Measurements from ENCODE around the gene SMKR1. TPM values are rescaled to one million over a fixed set of nuclear protein-coding genes. Genes with fewer than 3 reads are reported as not detected.

The SMKR1 gene
- total RNA-seq, 1 experiment from 2014 or later, result 8.9 TPM

DNA sequence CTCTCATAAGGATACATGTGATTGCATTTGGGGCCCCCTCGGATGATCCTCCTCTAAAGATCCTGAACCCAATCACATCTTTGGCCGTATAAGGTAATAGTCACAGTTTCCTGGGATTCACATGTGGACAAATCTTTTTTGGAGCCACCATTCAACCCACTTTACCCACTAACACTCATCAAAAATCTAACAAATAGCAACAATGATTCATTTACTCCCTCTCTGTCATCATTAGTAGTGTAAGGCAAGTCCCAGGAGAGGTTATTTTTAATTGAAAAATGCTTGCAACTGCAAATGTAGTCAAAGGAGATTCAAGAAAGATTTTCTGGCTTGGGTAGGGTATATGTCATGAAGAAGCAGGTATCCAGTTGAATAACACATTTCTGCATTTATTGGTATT, 9.9 kb upstream of the SMKR1 start:
- no peak for DNase-seq (ENCODE audit: low read depth, low spot score)
- H2AFZ ChIP-seq (ENCODE audit: low read depth, low read length, poor library complexity, severe bottlenecking), result no peak overlapping the region
- no peaks in the 10 kb centered on the region for H3K9me2 ChIP-seq (ENCODE audit: insufficient read depth)
- POLR2A ChIA-PET, result no interaction called here
- H3K27me3 ChIP-seq (ENCODE audit: insufficient read depth, low read length), result no peaks in the 10 kb centered on the region
- RAD21 ChIA-PET (ENCODE audit: low non-redundant PET in 1 of 2, low total read pairs in 2 of 2, uncharacterized antibody in 2 of 2, unreplicated experiment in 2 of 2), result no interaction called here
- no peaks in the 10 kb centered on the region for H3K79me2 ChIP-seq (ENCODE audit: insufficient read depth, low read length)
- no peaks in the 10 kb centered on the region for H3K36me3 ChIP-seq (ENCODE audit: control insufficient read depth in 1 of 2, insufficient read depth in 2 of 2, low read length in 2 of 2)
- no peak for ATAC-seq
- H3K4me3 ChIP-seq (replicated peaks in 1 of 2; ENCODE audit: low read depth in 1 of 2, low read length in 2 of 2), result no peak overlapping the region
- no peak overlapping the region for H3K4me2 ChIP-seq (ENCODE audit: low read length)
- no TSS peak for BruUV-seq (replicated peaks)
- TF ChIP-seq EZH2phosphoT487 (IDR thresholded peaks at IDR 0.05; ENCODE audit: borderline replicate concordance), result no peak
- no peak for TF ChIP-seq RAD21 (IDR thresholded peaks at IDR 0.05; ENCODE audit: low read depth)
- TF ChIP-seq, protein P1, sequence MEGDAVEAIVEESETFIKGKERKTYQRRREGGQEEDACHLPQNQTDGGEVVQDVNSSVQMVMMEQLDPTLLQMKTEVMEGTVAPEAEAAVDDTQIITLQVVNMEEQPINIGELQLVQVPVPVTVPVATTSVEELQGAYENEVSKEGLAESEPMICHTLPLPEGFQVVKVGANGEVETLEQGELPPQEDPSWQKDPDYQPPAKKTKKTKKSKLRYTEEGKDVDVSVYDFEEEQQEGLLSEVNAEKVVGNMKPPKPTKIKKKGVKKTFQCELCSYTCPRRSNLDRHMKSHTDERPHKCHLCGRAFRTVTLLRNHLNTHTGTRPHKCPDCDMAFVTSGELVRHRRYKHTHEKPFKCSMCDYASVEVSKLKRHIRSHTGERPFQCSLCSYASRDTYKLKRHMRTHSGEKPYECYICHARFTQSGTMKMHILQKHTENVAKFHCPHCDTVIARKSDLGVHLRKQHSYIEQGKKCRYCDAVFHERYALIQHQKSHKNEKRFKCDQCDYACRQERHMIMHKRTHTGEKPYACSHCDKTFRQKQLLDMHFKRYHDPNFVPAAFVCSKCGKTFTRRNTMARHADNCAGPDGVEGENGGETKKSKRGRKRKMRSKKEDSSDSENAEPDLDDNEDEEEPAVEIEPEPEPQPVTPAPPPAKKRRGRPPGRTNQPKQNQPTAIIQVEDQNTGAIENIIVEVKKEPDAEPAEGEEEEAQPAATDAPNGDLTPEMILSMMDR (IDR thresholded peaks at IDR 0.05 in 2 of 3, conservative IDR thresholded peaks at IDR 0.05 in 1 of 3; ENCODE audit: borderline replicate concordance in 1 of 3, insufficient read depth in 1 of 3, low read depth in 2 of 3, low read length in 2 of 3), result no peak
- no peak for TF ChIP-seq SRF (IDR thresholded peaks at IDR 0.05; ENCODE audit: low read depth)
- TF ChIP-seq EZH2 (IDR thresholded peaks at IDR 0.05), result no peak
- no peak for TF ChIP-seq ELF1 (IDR thresholded peaks at IDR 0.05; ENCODE audit: borderline replicate concordance, low read depth)
- TF ChIP-seq SIN3A (IDR thresholded peaks at IDR 0.05; ENCODE audit: low read depth), result no peak
- TF ChIP-seq, protein P2, sequence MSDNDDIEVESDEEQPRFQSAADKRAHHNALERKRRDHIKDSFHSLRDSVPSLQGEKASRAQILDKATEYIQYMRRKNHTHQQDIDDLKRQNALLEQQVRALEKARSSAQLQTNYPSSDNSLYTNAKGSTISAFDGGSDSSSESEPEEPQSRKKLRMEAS (IDR thresholded peaks at IDR 0.05), result no peak
- no peak for TF ChIP-seq FOSL1 (IDR thresholded peaks at IDR 0.05; ENCODE audit: low read depth)
- TF ChIP-seq SP1 (IDR thresholded peaks at IDR 0.05; ENCODE audit: low read depth), result no peak
- intact Hi-C loops (cut with micrococcal nuclease), result no loop called here
- no peak overlapping the region for H3K27ac ChIP-seq (ENCODE audit: low read depth, low read length)
- CTCF ChIA-PET, result no interaction called here
- no peak overlapping the region for H3K9ac ChIP-seq (ENCODE audit: low read length)
- H3K9me3 ChIP-seq (ENCODE audit: control insufficient read depth in 1 of 2, insufficient read depth in 1 of 2, low read depth in 1 of 2, low read length in 2 of 2), result no peaks in the 10 kb centered on the region
- H4K20me1 ChIP-seq (ENCODE audit: insufficient read depth), result no peaks in the 10 kb centered on the region
- no peaks in the 10 kb centered on the region for H3K4me1 ChIP-seq (ENCODE audit: control insufficient read depth in 1 of 2, insufficient read depth in 2 of 2, low read length in 2 of 2)

All from HCT116 (cell line).